Endothelial cell of umbilical vein (primary cell): ENCODE measurements around the gene ANO4. TPM values are rescaled to one million over a fixed set of nuclear protein-coding genes. Genes with fewer than 3 reads are reported as not detected.

Experiments used
- BruUV-seq: library from RNA; stranded (reverse); fragments of 400-500 nt; replicated peaks from 2 replicates; lab custom pipeline; 2021; lab: Mats Ljungman, UMichigan
- CTCF ChIA-PET: fragments of 300-600, 350-600 bp; sonication (Branson Sonifier 250); formaldehyde crosslinking; loops from one replicate; lab custom pipeline; 2021; ENCODE audit warnings: antibody characterized with exemption, inconsistent platforms; lab: Charles Lee
- POLR2A ChIA-PET: fragments of 300-600, 350-600 bp; sonication (Branson Sonifier 250); formaldehyde crosslinking; loops from one replicate; lab custom pipeline; 2021; ENCODE audit warnings: antibody characterized with exemption, inconsistent platforms; lab: Charles Lee
- DNase-seq: peaks from one replicate; pipeline ENCODE4 v3.0.0-alpha.2; 2011; ENCODE audit warnings: low read depth, low spot score
- FAIRE-seq: peaks from 2 replicates; lab custom pipeline; 2011; peaks lifted over from hg19 to GRCh38; lab: Jason Lieb, UNC
- H2AFZ ChIP-seq: 2 replicates; pipeline ENCODE4 v1.6.0; 2012; ENCODE audit warnings: low read depth, low read length, control low read depth, inconsistent platforms
- H3K27ac ChIP-seq: 2 replicates; pipeline ENCODE4 v1.5.1; 2011; ENCODE audit warnings: low read depth, mild to moderate bottlenecking, control low read depth, low read length, moderate library complexity; ENCODE audit not compliant: insufficient read depth
- H3K27me3 ChIP-seq, 2 experiments: 2 replicates each; pipeline versions ENCODE4 v1.6.0 to v1.6.1; 2011; ENCODE audit warnings: low read length in 2 of 2, mixed read lengths in 1 of 2; ENCODE audit not compliant: control insufficient read depth in 2 of 2, insufficient read depth in 2 of 2
- H3K36me3 ChIP-seq, 2 experiments: 2 replicates in 1 of 2; 3 replicates in 1 of 2; pipeline ENCODE4 v1.5.1; 2011; ENCODE audit warnings: low read length in 2 of 2, mild to moderate bottlenecking in 1 of 2, moderate library complexity in 1 of 2; ENCODE audit not compliant: control insufficient read depth in 2 of 2, insufficient read depth in 2 of 2; ENCODE audit errors: extremely low read depth in 1 of 2
- H3K4me1 ChIP-seq: 3 replicates; pipeline ENCODE4 v1.5.1; 2011; ENCODE audit warnings: mild to moderate bottlenecking, low read length; ENCODE audit not compliant: control insufficient read depth, insufficient read depth; ENCODE audit errors: extremely low read depth
- H3K4me2 ChIP-seq: 2 replicates; pipeline ENCODE4 v1.6.1; 2011; ENCODE audit warnings: low read length, control low read depth, mixed read lengths; ENCODE audit not compliant: insufficient read depth
- H3K4me3 ChIP-seq, 3 experiments: fragments of 200-600 bp in 1 of 3; sonication (generic), shearing (Covaris generic) in 1 of 3; replicated peaks in 1 of 3; 2 replicates each; pipeline ENCODE4 v1.5.1; 2011 to 2016; ENCODE audit warnings: control low read depth in 3 of 3, low read length in 3 of 3, mild to moderate bottlenecking in 2 of 3, inconsistent platforms in 1 of 3, low read depth in 1 of 3, moderate library complexity in 1 of 3; ENCODE audit not compliant: insufficient read depth in 1 of 3
- H3K79me2 ChIP-seq: 2 replicates; pipeline ENCODE4 v1.6.0; 2012; ENCODE audit warnings: low read length, inconsistent platforms; ENCODE audit not compliant: control insufficient read depth, insufficient read depth
- H3K9ac ChIP-seq: replicated peaks from 2 replicates; pipeline ENCODE3; 2011; ENCODE audit warnings: low read length, control low read depth; ENCODE audit not compliant: insufficient read depth; ENCODE audit errors: extremely low read depth
- H3K9me1 ChIP-seq: replicated peaks from 3 replicates; pipeline ENCODE4 v1.6.0; 2011; ENCODE audit warnings: mild to moderate bottlenecking, low read length; ENCODE audit not compliant: control insufficient read depth, insufficient read depth; ENCODE audit errors: extremely low read depth
- H3K9me3 ChIP-seq: replicated peaks from 2 replicates; pipeline ENCODE4 v1.5.1; 2012; ENCODE audit warnings: low read length, inconsistent platforms; ENCODE audit not compliant: control insufficient read depth, insufficient read depth
- H4K20me1 ChIP-seq: replicated peaks from 2 replicates; pipeline ENCODE3; 2011; ENCODE audit warnings: mild to moderate bottlenecking, low read length; ENCODE audit not compliant: control insufficient read depth, insufficient read depth; ENCODE audit errors: extremely low read depth
- EZH2 ChIP-seq: IDR thresholded peaks from 2 replicates; pipeline ENCODE4 v1.6.1; 2012; ENCODE audit warnings: borderline replicate concordance, low read depth, mild to moderate bottlenecking, moderate library complexity, low read length, inconsistent platforms; ENCODE audit not compliant: severe bottlenecking
- FOS ChIP-seq: IDR thresholded peaks from 2 replicates; pipeline ENCODE4 v1.6.1; 2011; ENCODE audit warnings: mild to moderate bottlenecking, low read length, moderate library complexity, borderline replicate concordance; ENCODE audit not compliant: insufficient read depth
- GATA2 ChIP-seq: IDR thresholded peaks from 2 replicates; pipeline ENCODE4 v1.7.0; 2011; ENCODE audit warnings: low read depth, mild to moderate bottlenecking, moderate library complexity, mixed read lengths, low read length; ENCODE audit not compliant: insufficient read length, insufficient read depth
- JUN ChIP-seq: IDR thresholded peaks from 2 replicates; pipeline ENCODE4 v1.6.1; 2011; ENCODE audit warnings: borderline replicate concordance, low read depth; ENCODE audit not compliant: insufficient read length, insufficient read depth
- MYC ChIP-seq: IDR thresholded peaks from one replicate; pipeline ENCODE4 v1.6.1; 2011; ENCODE audit warnings: mild to moderate bottlenecking, low read depth, low read length
- POLR2A ChIP-seq: IDR thresholded peaks from 2 replicates; pipeline ENCODE4 v1.6.1; 2012; ENCODE audit warnings: low read depth, mild to moderate bottlenecking, control low read depth, low read length
- POLR2AphosphoS5 ChIP-seq: IDR thresholded peaks from 2 replicates; pipeline ENCODE4 v1.6.1; 2012; ENCODE audit warnings: low read depth, mild to moderate bottlenecking, control low read depth, low read length, moderate library complexity; ENCODE audit not compliant: insufficient read depth
- dilution Hi-C: fragments of 300-500 bp; cut with MboI; formaldehyde crosslinking; loops from one replicate; pipeline ENCODE4 v1.15.0; 2019; ENCODE audit warnings: low sequenced_read_pairs; ENCODE audit not compliant: extremely low pct_ligation_motif_present
- intact Hi-C: fragments of 100-400 bp; cut with micrococcal nuclease; formaldehyde crosslinking; loops from one replicate; pipeline ENCODE4 v1.10.0; 2022
- polyA plus RNA-seq, 4 experiments: library from polyadenylated mRNA; depleted of rRNA in 3 of 4; stranded (reverse) in 3 of 4; unstranded in 1 of 4; fragments of >200 nt; gene quantifications; 2 replicates each; pipeline versions ENCODE4 v1.2.1 to v1.2.3, GENCODE V29; 2011 to 2012; ENCODE audit warnings: missing spikeins in 1 of 4
- total RNA-seq: library from RNA; stranded (reverse); gene quantifications from 2 replicates; pipeline ENCODE4 v1.2.3, GENCODE V29; 2021
- TF ChIP-seq, protein P1 (sequence below): IDR thresholded peaks from 2 replicates; pipeline ENCODE4 v1.6.1; 2011; ENCODE audit not compliant: insufficient read depth, insufficient read length
- TF ChIP-seq, protein P2 (sequence below), 2 donors: IDR thresholded peaks; 1 replicate in 1 of 2; 2 replicates in 1 of 2; pipeline ENCODE4 v1.5.1; 2011; ENCODE audit warnings: low read length in 2 of 2, mild to moderate bottlenecking in 2 of 2, moderate library complexity in 2 of 2, control low read depth in 1 of 2, inconsistent platforms in 1 of 2, low read depth in 1 of 2; ENCODE audit not compliant: insufficient read depth in 1 of 2; ENCODE audit errors: extremely low read depth in 1 of 2

The ANO4 gene
- total and polyA plus RNA-seq, 2 donors (not counting 3 experiments of a cell fraction or from before 2014, with no cell fraction given): 0.25 TPM; not detected in 1

DNA sequence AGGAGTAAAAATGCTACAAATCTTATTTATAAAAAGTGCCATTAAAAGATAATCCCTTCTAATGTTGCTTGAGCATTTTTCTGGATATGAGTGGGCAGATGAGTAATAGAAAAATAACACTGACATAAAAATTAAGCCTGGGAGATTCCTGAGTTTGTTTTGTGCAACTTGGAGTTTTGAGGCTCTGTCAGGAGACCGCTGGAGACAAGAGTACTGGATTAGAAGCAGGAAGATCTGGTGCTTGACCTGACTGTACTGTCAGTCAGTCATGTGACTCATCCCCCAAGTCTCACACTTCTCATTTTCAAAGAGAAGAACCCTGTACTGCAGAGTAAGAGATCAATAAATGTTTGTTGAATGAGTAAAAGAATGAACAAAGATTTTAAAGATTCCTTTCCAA is 29.4 kb downstream of the ANO4 start:
- dilution Hi-C loops (no loop called here), intact Hi-C loops (no loop called here)
- no peaks in the 10 kb centered on the region for H4K20me1 ChIP-seq
- H3K9me1 ChIP-seq: no peaks in the 10 kb centered on the region
- POLR2A ChIA-PET: no interaction called here
- no peaks in the 10 kb centered on the region for H3K9me3 ChIP-seq
- no peaks in the 10 kb centered on the region for H3K36me3 ChIP-seq
- no peaks in the 10 kb centered on the region for H3K79me2 ChIP-seq
- no peaks in the 10 kb centered on the region for H3K27me3 ChIP-seq
- H3K4me3 ChIP-seq: no peak overlapping the region
- H2AFZ ChIP-seq: no peak overlapping the region
- no peaks in the 10 kb centered on the region for H3K4me1 ChIP-seq
- BruUV-seq: no TSS peak
- DNase-seq (no peak), FAIRE-seq (no peak)
- TF ChIP-seq POLR2A: no peak
- no peak for TF ChIP-seq EZH2
- TF ChIP-seq, protein P1, sequence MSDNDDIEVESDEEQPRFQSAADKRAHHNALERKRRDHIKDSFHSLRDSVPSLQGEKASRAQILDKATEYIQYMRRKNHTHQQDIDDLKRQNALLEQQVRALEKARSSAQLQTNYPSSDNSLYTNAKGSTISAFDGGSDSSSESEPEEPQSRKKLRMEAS: no peak
- TF ChIP-seq POLR2AphosphoS5: no peak
- TF ChIP-seq FOS: no peak
- TF ChIP-seq, protein P2, sequence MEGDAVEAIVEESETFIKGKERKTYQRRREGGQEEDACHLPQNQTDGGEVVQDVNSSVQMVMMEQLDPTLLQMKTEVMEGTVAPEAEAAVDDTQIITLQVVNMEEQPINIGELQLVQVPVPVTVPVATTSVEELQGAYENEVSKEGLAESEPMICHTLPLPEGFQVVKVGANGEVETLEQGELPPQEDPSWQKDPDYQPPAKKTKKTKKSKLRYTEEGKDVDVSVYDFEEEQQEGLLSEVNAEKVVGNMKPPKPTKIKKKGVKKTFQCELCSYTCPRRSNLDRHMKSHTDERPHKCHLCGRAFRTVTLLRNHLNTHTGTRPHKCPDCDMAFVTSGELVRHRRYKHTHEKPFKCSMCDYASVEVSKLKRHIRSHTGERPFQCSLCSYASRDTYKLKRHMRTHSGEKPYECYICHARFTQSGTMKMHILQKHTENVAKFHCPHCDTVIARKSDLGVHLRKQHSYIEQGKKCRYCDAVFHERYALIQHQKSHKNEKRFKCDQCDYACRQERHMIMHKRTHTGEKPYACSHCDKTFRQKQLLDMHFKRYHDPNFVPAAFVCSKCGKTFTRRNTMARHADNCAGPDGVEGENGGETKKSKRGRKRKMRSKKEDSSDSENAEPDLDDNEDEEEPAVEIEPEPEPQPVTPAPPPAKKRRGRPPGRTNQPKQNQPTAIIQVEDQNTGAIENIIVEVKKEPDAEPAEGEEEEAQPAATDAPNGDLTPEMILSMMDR (IDR thresholded peaks at IDR 0.05; ENCODE audit: extremely low read depth in 1 of 2, insufficient read depth in 1 of 2, low read depth in 1 of 2, low read length in 2 of 2): no peak
- no peak for TF ChIP-seq GATA2
- no peak for TF ChIP-seq JUN
- no peak for TF ChIP-seq MYC
- no peak overlapping the region for H3K27ac ChIP-seq
- H3K9ac ChIP-seq: no peak overlapping the region
- H3K4me2 ChIP-seq: no peak overlapping the region
- CTCF ChIA-PET: interaction anchor here (6.0 kb wide), 1 partner anchor 499 kb away, joined by 71 read pairs; no protein-coding TSS in a partner anchor
